GM19035 (cell line): ENCODE measurements around the gene LAMC2.

Experiments used
- ATAC-seq: cut with Tn5 transposase; IDR thresholded peaks from one replicate; pipeline ENCODE4 v1.9.1; 2021; ENCODE audit not compliant: unreplicated experiment

Gene LAMC2

GRCh38 chr1:183168308-183168707 lies 17.8 kb upstream of the LAMC2 start:
- ATAC-seq = no peak

- no peak for ATAC-seq
Observed at GRCh38 chr1:183173828-183174227, 12.2 kb upstream of the LAMC2 start.

- ATAC-seq = no peak
Observed at GRCh38 chr1:183175631-183176030, 10.4 kb upstream of the LAMC2 start.

- ATAC-seq = no peak
Observed at GRCh38 chr1:183178545-183178944, 7.5 kb upstream of the LAMC2 start.

- ATAC-seq = no peak
Observed at GRCh38 chr1:183179033-183179432, 7.0 kb upstream of the LAMC2 start.

- ATAC-seq = no peak
Observed at GRCh38 chr1:183180218-183180617, 5.8 kb upstream of the LAMC2 start.

- no peak for ATAC-seq
Observed at GRCh38 chr1:183180634-183181056, 5.4 kb upstream of the LAMC2 start.

GRCh38 chr1:183186841-183187240 lies 777 bp downstream of the LAMC2 start:
- no peak for ATAC-seq

GRCh38 chr1:183188240-183188639 lies 2.2 kb downstream of the LAMC2 start:
- no peak for ATAC-seq

GRCh38 chr1:183191833-183192232 lies 5.8 kb downstream of the LAMC2 start:
- no peak for ATAC-seq

- ATAC-seq = no peak
Observed at GRCh38 chr1:183193963-183194525, 8.0 kb downstream of the LAMC2 start.

GRCh38 chr1:183194527-183195141 lies 8.6 kb downstream of the LAMC2 start:
- ATAC-seq = peak; percentile 95

- ATAC-seq = peak; percentile 29
Observed at GRCh38 chr1:183195142-183195574, 9.1 kb downstream of the LAMC2 start.

- ATAC-seq = no peak
Observed at GRCh38 chr1:183197762-183198161, 11.7 kb downstream of the LAMC2 start.

- no peak for ATAC-seq
Observed at GRCh38 chr1:183198463-183198862, 12.4 kb downstream of the LAMC2 start.

GRCh38 chr1:183199304-183199703 lies 13.2 kb downstream of the LAMC2 start:
- ATAC-seq = no peak

- ATAC-seq = no peak
Observed at GRCh38 chr1:183200451-183200850, 14.4 kb downstream of the LAMC2 start.

GRCh38 chr1:183203094-183203493 lies 17.0 kb downstream of the LAMC2 start:
- ATAC-seq = no peak

- ATAC-seq = no peak
Observed at GRCh38 chr1:183205196-183205781, 19.2 kb downstream of the LAMC2 start.

GRCh38 chr1:183206538-183207122 lies 20.6 kb downstream of the LAMC2 start:
- ATAC-seq = no peak

GRCh38 chr1:183209533-183210158 lies 23.6 kb downstream of the LAMC2 start:
- ATAC-seq = no peak

GRCh38 chr1:183210681-183211080 lies 24.6 kb downstream of the LAMC2 start:
- ATAC-seq = no peak
